Trophoblast cell (in vitro differentiated cells and primary cell): Measurements from ENCODE around the gene CHST11.

Experiments used
- DNase-seq, 2 donors: peaks; one replicate each; pipeline ENCODE4 v3.0.0-alpha.2; 2016
- H2AFZ ChIP-seq: 2 replicates; pipeline ENCODE4 v1.6.1; 2013; ENCODE audit warnings: low read length, moderate library complexity, mild to moderate bottlenecking; ENCODE audit not compliant: insufficient read depth, poor library complexity
- H2AK5ac ChIP-seq: 2 replicates; pipeline ENCODE4 v1.6.1; 2013; ENCODE audit warnings: mild to moderate bottlenecking, low read length
- H2BK120ac ChIP-seq: 2 replicates; pipeline ENCODE4 v1.6.1; 2013; ENCODE audit warnings: low read length, mild to moderate bottlenecking, moderate library complexity; ENCODE audit not compliant: insufficient read depth, poor library complexity
- H2BK12ac ChIP-seq: 2 replicates; pipeline ENCODE4 v1.6.1; 2013; ENCODE audit warnings: mild to moderate bottlenecking, low read length, moderate library complexity
- H2BK5ac ChIP-seq: 2 replicates; pipeline ENCODE4 v1.6.1; 2013; ENCODE audit warnings: low read length, low read depth, moderate library complexity, mild to moderate bottlenecking; ENCODE audit not compliant: poor library complexity
- H3K14ac ChIP-seq: 2 replicates; pipeline ENCODE4 v1.6.1; 2013; ENCODE audit warnings: mild to moderate bottlenecking, low read length
- H3K18ac ChIP-seq: 2 replicates; pipeline ENCODE4 v1.6.1; 2013; ENCODE audit warnings: mild to moderate bottlenecking, low read length
- H3K23ac ChIP-seq: 2 replicates; pipeline ENCODE4 v1.6.1; 2013; ENCODE audit warnings: low read length
- H3K27ac ChIP-seq: 2 replicates; pipeline ENCODE4 v1.5.1; 2013; ENCODE audit warnings: low read depth, mild to moderate bottlenecking, inconsistent platforms, low read length, moderate library complexity
- H3K27me3 ChIP-seq: 2 replicates; pipeline ENCODE4 v1.6.1; 2013; ENCODE audit warnings: inconsistent platforms, mild to moderate bottlenecking, low read length, moderate library complexity; ENCODE audit not compliant: insufficient read depth
- H3K36me3 ChIP-seq, 2 experiments: 1 replicate in 1 of 2; 2 replicates in 1 of 2; pipeline ENCODE4 v1.6.1; 2013; ENCODE audit warnings: low read length in 2 of 2, mild to moderate bottlenecking in 2 of 2, moderate library complexity in 1 of 2; ENCODE audit not compliant: insufficient read depth in 2 of 2, control insufficient read depth in 1 of 2
- H3K4ac ChIP-seq: 2 replicates; pipeline ENCODE4 v1.6.1; 2013; ENCODE audit warnings: low read depth, mild to moderate bottlenecking, low read length, moderate library complexity
- H3K4me1 ChIP-seq, 2 experiments: 1 replicate in 1 of 2; 2 replicates in 1 of 2; pipeline ENCODE4 v1.6.1; 2013; ENCODE audit warnings: low read length in 2 of 2, mild to moderate bottlenecking in 2 of 2, moderate library complexity in 1 of 2; ENCODE audit not compliant: insufficient read depth in 2 of 2, control insufficient read depth in 1 of 2
- H3K4me2 ChIP-seq: 2 replicates; pipeline ENCODE4 v1.6.1; 2013; ENCODE audit warnings: inconsistent platforms, mild to moderate bottlenecking, low read length, moderate library complexity
- H3K4me3 ChIP-seq: 2 replicates; pipeline ENCODE4 v1.5.1; 2013; ENCODE audit warnings: mild to moderate bottlenecking, low read depth, low read length, inconsistent platforms
- H3K79me1 ChIP-seq: one replicate; pipeline ENCODE4 v1.6.1; 2013; ENCODE audit warnings: low read length
- H3K79me2 ChIP-seq: 2 replicates; pipeline ENCODE4 v1.6.1; 2013; ENCODE audit warnings: low read length, mild to moderate bottlenecking; ENCODE audit not compliant: control insufficient read depth, insufficient read depth, poor library complexity
- H3K9ac ChIP-seq: 2 replicates; pipeline ENCODE4 v1.6.1; 2013; ENCODE audit warnings: mild to moderate bottlenecking, low read length
- H3K9me3 ChIP-seq: 2 replicates; pipeline ENCODE4 v1.6.1; 2013; ENCODE audit warnings: low read depth, mild to moderate bottlenecking, control low read depth, inconsistent platforms, low read length; ENCODE audit not compliant: insufficient read depth
- H4K12ac ChIP-seq: 2 replicates; pipeline ENCODE4 v1.6.1; 2013; ENCODE audit warnings: low read depth, mild to moderate bottlenecking, low read length, moderate library complexity
- H4K8ac ChIP-seq: 2 replicates; pipeline ENCODE4 v1.6.1; 2013; ENCODE audit warnings: low read depth, mild to moderate bottlenecking, low read length, moderate library complexity
- H4K91ac ChIP-seq: one replicate; pipeline ENCODE4 v1.6.1; 2013; ENCODE audit warnings: low read depth, mild to moderate bottlenecking, low read length, moderate library complexity
- WGBS: extraction: QIAGEN DNeasy Blood & Tissue Kit; methylation state at CpG from one replicate; pipeline ENCODE4 v1.1.7; 2013; ENCODE audit warnings: missing lambda C conversion rate; ENCODE audit not compliant: insufficient read length, insufficient coverage; ENCODE audit errors: extremely low coverage; 5-methylcytosine and 5-hydroxymethylcytosine counted together

The CHST11 gene

DNA sequence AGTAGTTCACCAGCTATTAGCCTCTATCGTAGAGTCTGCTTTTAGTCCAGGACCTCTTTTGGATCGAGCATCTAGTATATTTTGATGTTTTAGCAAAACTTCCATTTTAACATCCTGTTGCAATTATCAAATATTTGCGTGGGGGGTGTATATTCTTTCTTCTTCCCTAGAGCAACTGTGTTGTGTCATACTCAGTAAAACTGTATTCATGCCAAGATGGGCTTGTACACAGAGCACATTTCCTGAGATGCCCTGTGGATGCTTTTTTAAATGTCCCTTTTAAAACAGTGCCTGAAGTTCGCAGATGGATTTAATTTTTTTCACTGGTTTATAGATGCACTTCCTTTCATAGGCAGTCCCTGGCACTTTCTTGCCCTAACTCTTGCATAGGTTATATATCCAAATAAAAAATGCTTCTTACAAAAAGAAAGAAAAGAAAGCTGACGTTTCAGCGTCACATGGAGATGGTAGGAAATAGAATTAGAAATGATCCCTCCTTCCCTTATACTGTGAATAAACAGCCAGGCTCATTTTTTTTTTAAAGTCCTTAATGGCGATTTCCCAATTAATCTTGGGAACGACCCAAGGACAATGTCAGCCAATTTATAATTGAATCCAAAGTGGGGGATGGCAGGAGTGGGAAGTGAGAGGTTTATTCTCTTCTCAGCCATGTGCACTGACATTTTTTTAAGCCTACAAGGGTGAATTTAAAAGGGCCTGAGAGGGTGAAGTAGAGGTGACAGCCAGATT is 254.4 kb downstream of the CHST11 start:
- H3K36me3 ChIP-seq: no peaks in the 10 kb centered on the region
- DNase-seq: no peak
- WGBS: no CpG with 5 or more reads among the region's 8 CpGs

DNA sequence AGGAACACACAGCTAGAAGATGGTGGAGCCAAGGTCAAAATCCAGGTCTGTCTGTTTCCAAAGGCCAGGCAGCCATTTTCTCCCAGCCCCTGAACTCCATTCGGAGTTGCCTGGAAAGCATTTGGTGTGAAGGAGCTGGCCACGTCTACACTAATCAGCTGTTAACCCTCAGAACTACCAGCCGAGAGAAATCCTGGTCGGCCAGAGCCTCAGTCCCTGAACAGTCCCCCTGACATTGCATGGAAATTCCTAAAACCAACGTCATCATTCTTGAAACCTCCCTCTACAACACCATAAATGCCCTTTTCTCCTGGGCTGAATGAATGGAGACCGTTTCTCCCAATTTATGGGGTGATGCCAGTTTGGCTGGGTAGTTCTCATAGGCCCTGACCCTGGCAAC is 255.7 kb downstream of the CHST11 start:
- Histone ChIP-seq H3K18ac (no peak overlapping the region), H2BK12ac (no peak overlapping the region), H3K9ac (no peak overlapping the region), H2AK5ac (no peak overlapping the region), H3K79me1 (no peaks in the 10 kb centered on the region), H4K8ac (no peak overlapping the region), H4K12ac (no peak overlapping the region), H3K36me3 (no peaks in the 10 kb centered on the region), H2AFZ (no peak overlapping the region), H4K91ac (no peak overlapping the region), H3K79me2 (no peaks in the 10 kb centered on the region), H3K4me3 (no peak overlapping the region), H3K27me3 (no peaks in the 10 kb centered on the region), H3K9me3 (peaks cover 2% of the 10 kb centered on the region), H2BK5ac (no peak overlapping the region), H3K4me1 (peaks cover 0 to 4% of the 10 kb centered on the region in 2 experiments), H2BK120ac (no peak overlapping the region), H3K27ac (no peak overlapping the region), H3K23ac (no peak overlapping the region), H3K4me2 (no peak overlapping the region), H3K4ac (no peak overlapping the region), H3K14ac (no peak overlapping the region)
- WGBS: no CpG with 5 or more reads among the region's 6 CpGs
- no peak for DNase-seq

More for the DNA sequence above, 254.4 kb downstream of the CHST11 start:
- Histone ChIP-seq H2BK120ac (no peak overlapping the region), H3K27me3 (no peaks in the 10 kb centered on the region), H4K91ac (no peak overlapping the region), H3K23ac (no peak overlapping the region), H3K79me2 (no peaks in the 10 kb centered on the region), H3K18ac (no peak overlapping the region), H2BK12ac (no peak overlapping the region), H3K14ac (no peak overlapping the region), H2AFZ (no peak overlapping the region), H3K79me1 (no peaks in the 10 kb centered on the region), H4K8ac (no peak overlapping the region), H3K4ac (no peak overlapping the region), H2BK5ac (no peak overlapping the region), H4K12ac (no peak overlapping the region), H3K9ac (no peak overlapping the region), H3K4me1 (peaks cover 0 to 4% of the 10 kb centered on the region in 2 experiments), H3K4me3 (no peak overlapping the region), H2AK5ac (no peak overlapping the region), H3K4me2 (no peak overlapping the region), H3K27ac (no peak overlapping the region), H3K9me3 (peaks cover 2% of the 10 kb centered on the region)

DNA sequence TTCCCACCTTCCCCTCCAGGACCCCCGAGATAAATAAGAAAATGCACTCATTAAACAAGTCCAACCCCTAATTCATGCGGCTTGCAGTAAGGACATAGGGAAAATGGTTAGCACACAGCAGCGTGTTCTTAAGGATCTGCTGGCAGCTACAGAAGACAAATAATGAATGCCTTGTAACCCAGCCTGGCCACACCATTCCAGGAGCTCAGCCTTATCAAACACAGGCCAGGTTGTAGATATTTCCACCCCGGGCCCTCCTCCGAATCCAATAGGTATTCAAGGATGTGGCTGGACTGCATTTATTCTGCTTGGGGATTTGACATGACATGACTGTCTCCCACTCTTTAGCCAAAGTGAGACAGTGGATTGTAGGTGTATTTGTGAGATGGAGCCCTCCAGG is 256.2 kb downstream of the CHST11 start:
- Histone ChIP-seq H3K36me3 (no peaks in the 10 kb centered on the region), H2AK5ac (no peak overlapping the region), H3K27ac (no peak overlapping the region), H3K14ac (no peak overlapping the region), H3K4me2 (no peak overlapping the region), H3K4me3 (no peak overlapping the region), H3K79me1 (no peaks in the 10 kb centered on the region), H2BK12ac (no peak overlapping the region), H3K4me1 (peaks cover 0 to 4% of the 10 kb centered on the region in 2 experiments), H3K18ac (no peak overlapping the region), H3K9ac (no peak overlapping the region), H3K23ac (no peak overlapping the region), H2AFZ (no peak overlapping the region), H2BK120ac (no peak overlapping the region), H3K4ac (no peak overlapping the region), H4K12ac (no peak overlapping the region), H3K27me3 (no peaks in the 10 kb centered on the region), H3K79me2 (no peaks in the 10 kb centered on the region), H2BK5ac (no peak overlapping the region), H4K8ac (no peak overlapping the region), H4K91ac (no peak overlapping the region), H3K9me3 (peaks cover 2% of the 10 kb centered on the region)
- no CpG with 5 or more reads among the region's 5 CpGs for WGBS
- DNase-seq: no peak

DNA sequence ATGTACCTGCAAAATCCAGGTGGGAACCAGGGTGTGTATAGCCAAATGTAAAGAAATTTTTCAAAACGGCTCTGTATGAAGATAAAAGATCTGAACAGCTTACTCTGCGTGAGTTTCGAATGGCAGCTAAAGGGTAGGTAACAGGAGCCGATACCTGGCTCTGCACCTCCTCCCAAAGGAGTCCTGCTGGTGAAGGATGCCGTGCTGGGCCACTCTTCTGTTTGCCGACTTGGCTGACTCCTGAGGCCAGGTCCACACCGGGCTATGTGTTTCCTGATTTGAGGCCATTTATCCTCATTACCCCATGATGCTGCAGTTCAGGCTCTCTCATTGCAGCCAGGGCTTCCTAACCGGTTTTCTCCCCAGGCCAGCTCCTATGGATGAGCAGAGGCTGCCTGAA is 256.7 kb downstream of the CHST11 start:
- Histone ChIP-seq H3K4me3 (no peak overlapping the region), H2BK12ac (no peak overlapping the region), H3K27me3 (no peaks in the 10 kb centered on the region), H2AK5ac (no peak overlapping the region), H2BK5ac (no peak overlapping the region), H3K14ac (no peak overlapping the region), H3K9ac (no peak overlapping the region), H3K4me1 (peaks cover 0 to 4% of the 10 kb centered on the region in 2 experiments), H3K36me3 (no peaks in the 10 kb centered on the region), H2AFZ (no peak overlapping the region), H4K12ac (no peak overlapping the region), H3K79me1 (no peaks in the 10 kb centered on the region), H3K79me2 (no peaks in the 10 kb centered on the region), H3K4ac (no peak overlapping the region), H3K23ac (no peak overlapping the region), H3K4me2 (no peak overlapping the region), H3K27ac (no peak overlapping the region), H2BK120ac (no peak overlapping the region), H3K18ac (no peak overlapping the region), H3K9me3 (peaks cover 2% of the 10 kb centered on the region), H4K91ac (no peak overlapping the region), H4K8ac (no peak overlapping the region)
- no peak for DNase-seq
- no CpG with 5 or more reads among the region's 8 CpGs for WGBS
